Calu3 (cell line): Measurements from ENCODE around the gene FLACC1. TPM values are rescaled to one million over a fixed set of nuclear protein-coding genes. Genes with fewer than 3 reads are reported as not detected.
"Not testable (repeated sequence)": the region's sequence is repeated elsewhere in the genome, so short reads cannot be mapped to it uniquely, and the experiment has no call there.

Experiments
- BruUV-seq: library from RNA; stranded (reverse); fragments of 400-500 nt; replicated peaks from 2 replicates; lab custom pipeline; 2021; lab: Mats Ljungman, UMichigan
- CTCF ChIA-PET: fragments of 300-600 bp; sonication (Branson Sonifier 250); formaldehyde crosslinking; loops from one replicate; lab custom pipeline; 2022; ENCODE audit warnings: antibody characterized with exemption; lab: Charles Lee
- DNase-seq: peaks from one replicate; pipeline ENCODE4 v3.0.0; 2022
- H3K27ac Mint-ChIP-seq: one replicate; pipeline ENCODE4 v1.8.0; 2022; ENCODE audit warnings: mixed read lengths; ENCODE audit not compliant: unreplicated experiment
- H3K27me3 Mint-ChIP-seq: one replicate; pipeline ENCODE4 v1.8.0; 2022; ENCODE audit warnings: mixed read lengths; ENCODE audit not compliant: unreplicated experiment
- H3K36me3 Mint-ChIP-seq: one replicate; pipeline ENCODE4 v1.8.0; 2022; ENCODE audit warnings: mild to moderate bottlenecking, moderate library complexity, mixed read lengths; ENCODE audit not compliant: insufficient read depth, unreplicated experiment
- H3K4me1 Mint-ChIP-seq: one replicate; pipeline ENCODE4 v1.8.0; 2022; ENCODE audit warnings: mild to moderate bottlenecking, low read depth, mixed read lengths; ENCODE audit not compliant: unreplicated experiment
- H3K4me3 Mint-ChIP-seq: one replicate; pipeline ENCODE4 v1.8.0; 2022; ENCODE audit warnings: mild to moderate bottlenecking, low read depth, moderate library complexity, mixed read lengths; ENCODE audit not compliant: unreplicated experiment
- H3K9me3 Mint-ChIP-seq: one replicate; pipeline ENCODE4 v1.8.0; 2022; ENCODE audit warnings: low read depth, mixed read lengths; ENCODE audit not compliant: unreplicated experiment
- CTCF ChIP-seq: fragments of 200-600 bp; IDR thresholded peaks from one replicate; pipeline ENCODE4 v1.8.0; 2022; ENCODE audit warnings: antibody characterized with exemption; ENCODE audit not compliant: unreplicated experiment
- intact Hi-C: fragments of 100-400 bp; cut with micrococcal nuclease; formaldehyde crosslinking; loops from one replicate; pipeline ENCODE4 v1.10.0; 2022; ENCODE audit not compliant: unreplicated experiment
- total RNA-seq: library from RNA; stranded (reverse); gene quantifications from 2 replicates; pipeline ENCODE4 v1.2.3, GENCODE V29; 2022

The FLACC1 gene
- total RNA-seq, 1 experiment from 2014 or later, result 1.2 TPM

- BruUV-seq, result no TSS peak
- CTCF ChIA-PET, result no interaction called here
- peaks cover 7% of the 10 kb centered on the region for H3K4me1 Mint-ChIP-seq
- H3K27me3 Mint-ChIP-seq, result no peaks in the 10 kb centered on the region
- intact Hi-C loops, result no loop called here
- H3K36me3 Mint-ChIP-seq, result peaks cover 4% of the 10 kb centered on the region
- DNase-seq, result no peak
- peaks cover 2% of the 10 kb centered on the region for H3K9me3 Mint-ChIP-seq
- no peak overlapping the region for H3K27ac Mint-ChIP-seq
- H3K4me3 Mint-ChIP-seq, result no peak overlapping the region
- no peak for TF ChIP-seq CTCF
Measured at GRCh38 chr2:201378496-201379397, 21.6 kb upstream of the FLACC1 start.

- CTCF ChIA-PET, result no interaction called here
- no peak for DNase-seq
- intact Hi-C loops, result no loop called here
- Mint-ChIP-seq H3K4me3 (no peak overlapping the region), H3K36me3 (peaks cover 4% of the 10 kb centered on the region), H3K27me3 (no peaks in the 10 kb centered on the region), H3K4me1 (no peaks in the 10 kb centered on the region), H3K9me3 (peaks cover 2% of the 10 kb centered on the region), H3K27ac (no peak overlapping the region)
- BruUV-seq, result no TSS peak
- no peak for TF ChIP-seq CTCF
Measured at GRCh38 chr2:201377218-201377617, 20.1 kb upstream of the FLACC1 start.

GRCh38 chr2:201369775-201370174 is 12.6 kb upstream of the FLACC1 start:
- no peaks in the 10 kb centered on the region for H3K4me1 Mint-ChIP-seq
- no TSS peak for BruUV-seq
- no peaks in the 10 kb centered on the region for H3K36me3 Mint-ChIP-seq
- H3K9me3 Mint-ChIP-seq, result peaks cover 2% of the 10 kb centered on the region
- no peaks in the 10 kb centered on the region for H3K27me3 Mint-ChIP-seq
- CTCF ChIA-PET, result no interaction called here
- H3K27ac Mint-ChIP-seq, result no peak overlapping the region
- no peak for TF ChIP-seq CTCF
- intact Hi-C loops, result no loop called here
- DNase-seq, result no peak
- no peak overlapping the region for H3K4me3 Mint-ChIP-seq

GRCh38 chr2:201369318-201369717 is 12.2 kb upstream of the FLACC1 start:
- H3K27ac Mint-ChIP-seq, DNase-seq, CTCF ChIA-PET, BruUV-seq, intact Hi-C loops, H3K27me3 Mint-ChIP-seq, H3K36me3 Mint-ChIP-seq, H3K4me1 Mint-ChIP-seq, H3K9me3 Mint-ChIP-seq, H3K4me3 Mint-ChIP-seq: not testable (repeated sequence)

GRCh38 chr2:201366146-201366545 is 9.0 kb upstream of the FLACC1 start:
- Mint-ChIP-seq H3K27me3 (no peaks in the 10 kb centered on the region), H3K4me3 (no peak overlapping the region), H3K36me3 (no peaks in the 10 kb centered on the region), H3K9me3 (peaks cover 2% of the 10 kb centered on the region), H3K4me1 (no peaks in the 10 kb centered on the region), H3K27ac (no peak overlapping the region)
- CTCF ChIA-PET, result no interaction called here
- DNase-seq, result no peak
- no peak for TF ChIP-seq CTCF
- no TSS peak for BruUV-seq
- intact Hi-C loops, result no loop called here
